AG10803 (cell line): ENCODE results near the gene GAD1.

Experiments used
- DNase-seq: peaks from one replicate; pipeline ENCODE4 v3.0.0; 2010; ENCODE audit warnings: low read depth
- H3K4me3 ChIP-seq: 2 replicates; pipeline ENCODE4 v1.5.1; 2011; ENCODE audit warnings: mild to moderate bottlenecking, low read length, control low read depth
- TF ChIP-seq, protein P1 (sequence below): conservative IDR thresholded peaks from 2 replicates; pipeline ENCODE4 v1.5.1; 2011; ENCODE audit warnings: mild to moderate bottlenecking, low read length, control low read depth, inconsistent platforms

GAD1 gene

DNA sequence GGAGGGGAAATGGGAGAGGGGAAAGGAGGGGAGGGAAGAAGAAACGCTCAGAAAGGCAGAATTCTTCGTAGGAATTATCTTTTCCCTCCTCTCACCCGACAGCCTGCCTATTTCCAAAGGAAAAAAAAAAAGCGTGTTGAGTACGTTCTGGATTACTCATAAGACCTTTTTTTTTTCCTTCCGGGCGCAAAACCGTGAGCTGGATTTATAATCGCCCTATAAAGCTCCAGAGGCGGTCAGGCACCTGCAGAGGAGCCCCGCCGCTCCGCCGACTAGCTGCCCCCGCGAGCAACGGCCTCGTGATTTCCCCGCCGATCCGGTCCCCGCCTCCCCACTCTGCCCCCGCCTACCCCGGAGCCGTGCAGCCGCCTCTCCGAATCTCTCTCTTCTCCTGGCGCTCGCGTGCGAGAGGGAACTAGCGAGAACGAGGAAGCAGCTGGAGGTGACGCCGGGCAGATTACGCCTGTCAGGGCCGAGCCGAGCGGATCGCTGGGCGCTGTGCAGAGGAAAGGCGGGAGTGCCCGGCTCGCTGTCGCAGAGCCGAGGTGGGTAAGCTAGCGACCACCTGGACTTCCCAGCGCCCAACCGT, at the start of gene GAD1:
GAD1 (plus strand) TSS at position 384 of the 589 bp plus-strand sequence. CDS start 1,705 bp downstream, outside the sequence.
- TF ChIP-seq, protein P1, sequence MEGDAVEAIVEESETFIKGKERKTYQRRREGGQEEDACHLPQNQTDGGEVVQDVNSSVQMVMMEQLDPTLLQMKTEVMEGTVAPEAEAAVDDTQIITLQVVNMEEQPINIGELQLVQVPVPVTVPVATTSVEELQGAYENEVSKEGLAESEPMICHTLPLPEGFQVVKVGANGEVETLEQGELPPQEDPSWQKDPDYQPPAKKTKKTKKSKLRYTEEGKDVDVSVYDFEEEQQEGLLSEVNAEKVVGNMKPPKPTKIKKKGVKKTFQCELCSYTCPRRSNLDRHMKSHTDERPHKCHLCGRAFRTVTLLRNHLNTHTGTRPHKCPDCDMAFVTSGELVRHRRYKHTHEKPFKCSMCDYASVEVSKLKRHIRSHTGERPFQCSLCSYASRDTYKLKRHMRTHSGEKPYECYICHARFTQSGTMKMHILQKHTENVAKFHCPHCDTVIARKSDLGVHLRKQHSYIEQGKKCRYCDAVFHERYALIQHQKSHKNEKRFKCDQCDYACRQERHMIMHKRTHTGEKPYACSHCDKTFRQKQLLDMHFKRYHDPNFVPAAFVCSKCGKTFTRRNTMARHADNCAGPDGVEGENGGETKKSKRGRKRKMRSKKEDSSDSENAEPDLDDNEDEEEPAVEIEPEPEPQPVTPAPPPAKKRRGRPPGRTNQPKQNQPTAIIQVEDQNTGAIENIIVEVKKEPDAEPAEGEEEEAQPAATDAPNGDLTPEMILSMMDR = no peak
- peak; percentile 76 for DNase-seq
- H3K4me3 ChIP-seq = peak within 1 kb of the TSS; percentile 72

DNA sequence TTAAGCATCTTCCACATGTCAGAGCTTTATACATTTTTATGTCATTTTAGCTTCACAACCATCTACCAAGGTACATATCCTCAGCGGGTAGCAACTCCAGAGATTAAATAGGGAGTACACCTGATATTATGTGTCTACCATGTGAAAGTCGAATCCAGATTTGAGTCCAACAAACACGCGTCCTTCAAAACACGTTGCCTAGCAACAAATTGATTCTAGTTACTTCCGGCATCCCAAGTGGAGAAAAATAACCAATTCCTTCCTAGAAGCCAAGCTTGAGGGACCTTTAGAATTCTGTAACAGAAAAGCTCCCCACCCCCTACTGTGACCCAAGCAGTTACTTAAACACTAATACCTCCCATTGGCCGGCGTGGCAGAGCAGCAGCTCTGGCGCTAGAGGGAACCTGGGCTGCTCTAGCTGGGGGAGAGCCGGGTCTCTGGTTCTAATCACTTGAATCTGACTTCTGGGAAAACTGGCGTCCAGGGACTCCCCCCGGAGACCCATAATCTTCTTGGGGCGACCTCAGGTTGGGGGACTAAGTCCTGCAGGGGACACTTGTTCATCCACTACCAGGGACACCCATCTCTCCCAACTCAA, 46.6 kb upstream of the GAD1 start, which contains the start of gene ERICH2:
ERICH2 (plus strand) TSS at position 371 of the 598 bp plus-strand sequence. CDS start 304 bp downstream, outside the sequence.
- peak; percentile 34 for DNase-seq
- peak within 1 kb of the TSS; percentile 69 for H3K4me3 ChIP-seq
- TF ChIP-seq, protein P1 = peak; percentile 33

DNA sequence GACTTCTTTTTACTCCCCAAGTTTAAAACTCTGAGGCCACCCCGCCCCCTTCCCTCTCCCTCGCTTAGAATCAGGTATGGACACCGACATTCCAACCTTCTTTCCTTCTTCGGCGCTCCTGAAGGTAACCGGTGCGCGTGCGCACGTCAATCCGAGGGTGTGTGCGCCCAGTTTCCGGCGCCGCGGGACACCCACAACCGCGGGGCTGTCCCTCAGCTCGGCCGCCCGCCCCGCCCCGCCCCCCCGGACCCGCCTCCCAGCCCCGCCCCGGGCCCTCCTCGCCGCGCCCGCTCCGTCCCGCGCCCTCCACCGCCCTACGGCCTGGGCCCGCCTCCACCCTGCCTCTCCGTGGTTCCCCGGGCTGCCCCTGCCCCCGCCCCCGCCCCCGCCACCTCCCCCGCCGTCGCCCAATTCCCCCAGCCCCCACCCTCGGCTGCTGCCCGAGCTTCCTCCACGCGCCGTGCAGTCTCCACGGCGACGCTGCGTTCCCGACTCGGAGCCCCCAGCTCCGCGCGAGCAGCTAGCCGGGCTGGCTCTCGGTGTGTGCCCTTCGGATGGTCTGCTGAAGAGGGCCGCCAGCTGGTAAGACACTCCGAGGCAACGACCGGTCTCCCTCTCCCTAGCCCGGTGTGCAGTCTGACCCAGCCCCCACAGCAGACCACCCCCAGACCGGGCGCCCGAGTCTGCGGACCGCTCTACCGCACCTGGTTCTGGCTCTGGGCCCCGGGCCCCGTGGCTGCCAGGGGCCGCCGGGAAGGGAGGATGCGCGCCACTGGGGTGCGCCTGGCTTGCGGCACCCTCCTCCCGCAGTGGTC, 45.9 kb upstream of the GAD1 start:
- TF ChIP-seq, protein P1 = no peak
- peak overlapping the region; percentile 69 for H3K4me3 ChIP-seq
- DNase-seq = peak; percentile 46

DNA sequence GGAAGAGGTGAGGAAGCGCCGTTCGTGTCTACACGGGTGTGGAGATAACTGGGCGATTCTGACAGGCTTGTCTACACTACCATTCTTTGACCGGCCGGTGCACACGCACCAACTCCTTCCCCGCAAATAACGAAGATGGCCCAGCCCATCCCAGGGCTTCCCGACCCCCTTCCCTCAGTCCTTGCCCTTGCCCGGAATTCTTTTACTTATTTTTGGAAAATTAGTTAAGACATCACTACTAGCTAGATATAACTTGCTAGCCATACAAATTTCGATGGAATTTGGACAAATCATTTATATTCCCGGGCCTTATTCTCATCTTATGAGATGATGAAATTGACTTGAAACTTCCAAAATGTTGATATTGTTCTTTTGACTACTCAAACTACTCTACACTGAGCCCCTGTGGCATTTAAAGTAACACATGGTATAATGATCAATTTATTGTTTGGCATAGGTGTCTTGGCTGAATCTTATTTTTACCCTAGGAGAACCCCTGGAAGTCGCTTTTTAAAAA, 45.2 kb upstream of the GAD1 start:
- DNase-seq = no peak
- TF ChIP-seq, protein P1 = no peak
- peak overlapping the region; percentile 63 for H3K4me3 ChIP-seq

DNA sequence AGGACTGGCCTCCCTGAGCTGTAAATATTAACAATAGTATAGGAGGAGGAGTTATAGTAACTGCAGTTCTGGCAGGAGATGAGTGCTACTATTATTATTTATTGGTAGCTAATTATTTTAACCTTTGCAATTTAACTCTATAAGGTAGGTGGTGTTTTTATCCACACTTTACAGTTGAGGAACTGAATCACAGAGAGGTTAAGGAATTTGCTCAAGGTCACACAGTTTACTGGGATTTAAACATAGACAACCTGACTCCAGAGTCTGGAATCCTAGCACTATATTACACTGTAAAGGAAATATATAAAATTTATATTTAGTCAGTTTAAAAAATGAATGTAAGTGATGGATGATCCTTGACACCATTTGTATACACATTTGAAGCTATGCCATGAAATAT, 44.4 kb upstream of the GAD1 start:
- no peak for DNase-seq
- no peak overlapping the region for H3K4me3 ChIP-seq

DNA sequence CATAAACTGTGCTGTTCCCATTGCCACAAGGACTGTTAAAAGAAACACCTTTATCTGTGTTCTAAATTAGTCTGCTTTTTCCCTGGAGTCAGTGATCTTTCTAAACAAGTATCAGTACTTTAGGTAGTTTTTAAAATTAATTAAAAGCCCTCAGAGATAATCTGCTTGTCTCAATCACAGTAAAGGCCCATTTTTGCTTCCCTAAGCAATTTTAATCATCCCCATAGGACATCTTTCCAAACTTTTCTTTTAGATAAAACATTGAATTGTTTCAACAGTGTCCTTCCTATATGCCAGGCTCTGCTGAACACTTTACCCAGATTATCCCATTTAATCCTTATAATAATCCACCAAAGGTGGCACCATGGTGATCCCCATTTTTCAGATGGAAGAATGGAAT, 42.6 kb upstream of the GAD1 start:
- TF ChIP-seq, protein P1 = no peak
- DNase-seq = no peak
- no peak overlapping the region for H3K4me3 ChIP-seq

More for the DNA sequence above, 44.4 kb upstream of the GAD1 start:
- TF ChIP-seq, protein P1 = no peak
